Epithelial cell of proximal tubule (primary cell): Measurements from ENCODE around the gene PANX2. TPM values are rescaled to one million over a fixed set of nuclear protein-coding genes. Genes with fewer than 3 reads are reported as not detected.

Experiments
- DNase-seq: peaks from one replicate; pipeline ENCODE4 v3.0.0-alpha.2; 2011; ENCODE audit warnings: low read depth
- H3K4me3 ChIP-seq: 2 replicates; pipeline ENCODE4 v1.5.1; 2011; ENCODE audit warnings: low read depth, mild to moderate bottlenecking, low read length
- CTCF ChIP-seq: conservative IDR thresholded peaks from 2 replicates; pipeline ENCODE4 v1.5.1; 2012; ENCODE audit warnings: low read depth, mild to moderate bottlenecking, low read length
- total RNA-seq: library from RNA; depleted of rRNA; stranded (reverse); fragments of >200 nt; gene quantifications from 2 replicates; pipeline ENCODE4 v1.2.3, GENCODE V29; 2015

PANX2 gene
- total RNA-seq, 1 donor from 2014 or later = 0.12 TPM

DNA sequence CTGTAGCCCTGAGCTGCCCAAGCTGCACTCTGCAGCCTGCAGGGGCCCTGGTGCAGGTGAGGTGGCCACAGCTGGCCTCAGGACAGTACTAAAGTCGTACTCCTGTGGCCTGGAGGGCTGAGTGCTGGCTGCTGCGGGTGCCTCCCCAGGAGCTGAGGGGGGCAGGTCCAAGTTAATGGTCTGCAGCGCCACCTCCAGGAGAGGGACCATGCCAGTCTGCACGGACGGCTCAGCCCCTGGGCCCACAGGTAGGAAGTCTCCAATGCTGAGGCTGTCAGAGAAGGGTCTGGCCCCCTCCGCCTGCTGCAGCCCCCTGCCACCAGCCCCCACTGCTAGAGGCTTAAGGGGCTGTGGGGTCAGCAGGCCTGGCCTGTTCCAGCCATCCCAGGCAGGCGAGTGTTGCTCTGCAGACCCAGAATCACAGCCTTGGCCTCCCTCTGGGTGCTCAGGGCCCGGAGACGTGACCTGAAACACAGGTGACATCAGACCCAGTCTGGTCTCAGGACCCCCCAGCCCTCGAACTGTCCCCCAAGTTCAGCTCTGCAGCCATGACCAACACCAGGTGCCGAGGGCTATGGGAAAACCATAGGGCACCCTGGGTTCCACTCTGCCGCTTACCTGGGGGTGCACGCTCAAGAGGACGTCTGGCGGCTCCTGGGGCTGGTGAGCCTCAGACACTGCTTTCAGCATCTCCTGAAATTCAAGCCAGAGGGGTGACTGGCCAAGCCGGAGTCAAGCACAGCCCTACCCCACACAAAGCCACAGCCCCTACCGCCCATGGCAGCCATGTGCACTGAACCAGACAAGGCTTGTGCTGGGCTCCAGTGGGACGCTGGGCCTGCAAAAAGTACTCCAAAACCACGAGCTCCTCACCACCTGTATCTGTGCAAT, 51.1 kb downstream of the PANX2 start:
- DNase-seq = no peak
- H3K4me3 ChIP-seq = no peak overlapping the region
- no peak for TF ChIP-seq CTCF

DNA sequence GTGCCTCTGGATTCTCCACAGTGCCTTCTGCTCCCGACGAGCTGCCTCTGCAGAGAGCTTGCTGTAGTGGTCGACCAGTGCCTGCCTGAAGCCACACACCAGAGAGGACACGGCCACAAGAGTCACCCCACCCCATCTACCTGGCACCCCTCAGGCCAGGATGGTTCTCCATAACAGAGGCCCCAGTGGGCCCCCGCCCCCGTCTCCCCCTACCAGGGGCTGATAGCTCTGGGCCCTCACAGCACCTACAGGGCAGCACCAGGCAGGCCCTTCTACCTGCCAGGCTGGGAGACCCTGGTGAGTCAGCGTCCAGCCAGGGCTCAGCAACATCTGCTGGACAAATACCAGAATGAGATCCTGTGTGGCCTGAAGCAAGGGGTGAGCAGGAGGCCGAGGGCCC, 52.0 kb downstream of the PANX2 start:
- TF ChIP-seq CTCF = no peak
- no peak for DNase-seq
- no peak overlapping the region for H3K4me3 ChIP-seq

- DNase-seq = no peak
- no peak for TF ChIP-seq CTCF
- no peak overlapping the region for H3K4me3 ChIP-seq
These were observed 53.5 kb downstream of the PANX2 start for GRCh38 chr22:50224071-50224470.

DNA sequence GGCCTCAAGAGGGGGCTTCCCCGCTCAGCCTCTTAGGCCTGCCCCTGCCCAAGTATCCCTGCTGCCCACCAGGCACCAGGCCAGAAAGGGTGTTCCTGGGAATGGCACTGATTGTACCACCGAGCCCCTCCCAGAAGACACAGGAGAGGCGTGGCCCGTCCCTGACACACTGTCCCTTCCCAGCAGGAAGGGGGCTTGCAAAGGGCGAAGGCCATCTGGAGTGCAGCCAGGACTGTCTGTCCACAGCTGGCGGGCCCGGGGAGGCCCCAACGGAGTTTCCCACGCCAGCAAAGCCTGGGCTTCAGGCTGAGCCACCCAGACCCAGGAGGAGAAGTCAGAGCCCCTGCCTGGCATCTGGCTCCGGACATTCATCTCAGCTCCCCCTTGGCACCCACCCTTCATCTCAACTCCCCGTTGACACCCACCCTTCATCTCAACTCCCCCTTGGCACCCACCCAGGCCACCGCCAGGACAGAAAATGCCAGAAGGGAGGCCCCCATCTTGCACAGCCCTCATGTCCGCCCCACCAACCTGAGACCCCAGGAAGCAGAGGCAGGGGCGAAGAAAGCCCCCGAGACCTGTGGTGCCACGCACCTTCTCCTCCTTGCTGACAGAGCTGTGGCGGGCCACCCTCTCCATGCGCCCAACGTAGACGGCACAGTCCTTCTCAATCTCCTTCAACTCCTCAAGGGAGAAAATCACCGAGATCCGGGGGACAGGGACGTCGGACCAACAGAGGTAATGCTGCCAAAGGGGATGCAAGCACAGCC, 54.9 kb downstream of the PANX2 start:
- no peak for DNase-seq
- no peak for TF ChIP-seq CTCF
- H3K4me3 ChIP-seq = no peak overlapping the region

GRCh38 chr22:50226063-50226874, 55.7 kb downstream of the PANX2 start:
- H3K4me3 ChIP-seq = no peak overlapping the region
- DNase-seq = no peak
- TF ChIP-seq CTCF = no peak

DNA sequence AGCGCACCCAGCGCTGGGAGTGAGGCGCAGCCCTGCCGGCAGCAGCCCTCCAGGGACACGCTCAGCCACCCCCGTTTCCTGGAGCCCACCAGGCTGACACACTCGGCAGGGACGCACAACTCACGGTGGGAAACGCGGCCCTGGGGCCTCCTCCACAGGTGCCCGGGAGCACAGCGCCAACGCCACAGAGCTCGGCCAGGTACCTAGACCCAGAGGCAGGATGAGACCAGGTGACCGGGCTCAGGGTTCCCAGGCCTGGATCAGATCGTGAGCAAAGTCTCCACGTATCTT, 56.3 kb downstream of the PANX2 start:
- no peak for DNase-seq
- no peak overlapping the region for H3K4me3 ChIP-seq
- no peak for TF ChIP-seq CTCF
